ENCODE measurements around the gene HIF1A. TPM values are rescaled to one million over a fixed set of nuclear protein-coding genes. Genes with fewer than 3 reads are reported as not detected.
"Not testable (repeated sequence)": the region's sequence is repeated elsewhere in the genome, so short reads cannot be mapped to it uniquely, and the experiment has no call there.

HIF1A gene
- total RNA-seq, 2 donors from 2014 or later = 81.2 to 89.1 TPM

DNA sequence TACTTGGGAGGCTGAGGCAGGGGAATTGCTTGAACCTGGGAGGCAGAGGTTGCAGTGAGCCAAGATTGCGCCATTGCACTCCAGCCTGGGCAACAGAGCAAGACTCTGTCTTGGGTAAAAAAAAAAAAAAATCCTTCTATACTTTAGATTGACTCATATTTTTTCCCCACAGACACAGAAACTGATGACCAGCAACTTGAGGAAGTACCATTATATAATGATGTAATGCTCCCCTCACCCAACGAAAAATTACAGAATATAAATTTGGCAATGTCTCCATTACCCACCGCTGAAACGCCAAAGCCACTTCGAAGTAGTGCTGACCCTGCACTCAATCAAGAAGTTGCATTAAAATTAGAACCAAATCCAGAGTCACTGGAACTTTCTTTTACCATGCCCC lies 42.6 kb downstream of the HIF1A start:
- H3K27ac ChIP-seq = peak overlapping the region in 1 of 2 donors; percentile 20
- peaks cover 0 to 8% of the 10 kb centered on the region in 2 donors for H3K4me1 ChIP-seq
- TF ChIP-seq, protein P1, sequence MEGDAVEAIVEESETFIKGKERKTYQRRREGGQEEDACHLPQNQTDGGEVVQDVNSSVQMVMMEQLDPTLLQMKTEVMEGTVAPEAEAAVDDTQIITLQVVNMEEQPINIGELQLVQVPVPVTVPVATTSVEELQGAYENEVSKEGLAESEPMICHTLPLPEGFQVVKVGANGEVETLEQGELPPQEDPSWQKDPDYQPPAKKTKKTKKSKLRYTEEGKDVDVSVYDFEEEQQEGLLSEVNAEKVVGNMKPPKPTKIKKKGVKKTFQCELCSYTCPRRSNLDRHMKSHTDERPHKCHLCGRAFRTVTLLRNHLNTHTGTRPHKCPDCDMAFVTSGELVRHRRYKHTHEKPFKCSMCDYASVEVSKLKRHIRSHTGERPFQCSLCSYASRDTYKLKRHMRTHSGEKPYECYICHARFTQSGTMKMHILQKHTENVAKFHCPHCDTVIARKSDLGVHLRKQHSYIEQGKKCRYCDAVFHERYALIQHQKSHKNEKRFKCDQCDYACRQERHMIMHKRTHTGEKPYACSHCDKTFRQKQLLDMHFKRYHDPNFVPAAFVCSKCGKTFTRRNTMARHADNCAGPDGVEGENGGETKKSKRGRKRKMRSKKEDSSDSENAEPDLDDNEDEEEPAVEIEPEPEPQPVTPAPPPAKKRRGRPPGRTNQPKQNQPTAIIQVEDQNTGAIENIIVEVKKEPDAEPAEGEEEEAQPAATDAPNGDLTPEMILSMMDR (IDR thresholded peaks at IDR 0.05) = no peak
- peaks cover 68% of the 10 kb centered on the region for H3K36me3 ChIP-seq
- H3K4me3 ChIP-seq = no peak overlapping the region
- DNase-seq (ENCODE audit: low spot score) = no peak
- no peaks in the 10 kb centered on the region for H3K27me3 ChIP-seq
- no peaks in the 10 kb centered on the region for H3K9me3 ChIP-seq

DNA sequence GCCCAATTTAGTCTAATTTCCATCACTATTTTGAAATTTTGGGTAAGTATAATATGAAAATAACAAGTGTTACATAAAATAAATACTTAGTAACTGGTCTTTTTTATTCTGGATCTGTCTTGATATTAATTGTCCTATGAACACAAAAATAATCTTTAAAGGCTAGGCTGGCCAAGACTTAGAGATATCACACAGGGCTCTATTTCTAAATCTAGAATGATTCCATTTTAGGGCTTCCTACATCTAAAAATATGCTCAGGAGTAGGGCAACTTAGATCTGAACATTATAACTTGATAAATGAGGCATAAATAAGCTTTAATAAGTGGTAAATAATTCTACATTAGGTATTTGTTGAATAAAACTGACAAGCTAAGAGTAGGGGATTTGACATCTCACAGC lies 43.8 kb downstream of the HIF1A start:
- H3K36me3 ChIP-seq = peaks cover 81% of the 10 kb centered on the region
- no peaks in the 10 kb centered on the region for H3K27me3 ChIP-seq
- peak overlapping the region; percentile 20 to 49 for H3K27ac ChIP-seq
- peaks cover 0 to 8% of the 10 kb centered on the region in 2 donors for H3K4me1 ChIP-seq
- no peak for DNase-seq (ENCODE audit: low spot score)
- no peak overlapping the region for H3K4me3 ChIP-seq
- no peaks in the 10 kb centered on the region for H3K9me3 ChIP-seq
- TF ChIP-seq, protein P1 (IDR thresholded peaks at IDR 0.05) = no peak

DNA sequence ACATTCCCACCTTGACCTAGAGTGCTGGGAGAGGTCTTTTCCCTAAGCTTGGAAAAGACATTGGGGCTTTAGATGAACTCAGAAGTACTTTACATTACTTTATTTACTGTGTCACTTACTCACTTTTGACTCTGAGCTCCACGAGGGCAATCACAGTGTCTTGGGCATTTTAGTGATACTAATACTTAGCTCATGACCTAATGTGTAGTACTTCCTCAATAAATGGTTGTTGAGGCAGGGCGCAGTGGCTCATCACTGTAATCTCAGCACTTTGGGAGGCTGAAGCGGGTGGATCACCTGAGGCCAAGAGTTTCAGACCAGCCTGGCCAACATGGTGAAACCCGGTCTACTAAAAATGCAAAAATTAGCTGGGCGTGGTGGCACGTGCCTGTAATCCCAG lies 47.1 kb downstream of the HIF1A start:
- no peaks in the 10 kb centered on the region for H3K27me3 ChIP-seq
- peaks cover 0 to 6% of the 10 kb centered on the region in 2 donors for H3K4me1 ChIP-seq
- TF ChIP-seq, protein P1 (IDR thresholded peaks at IDR 0.05) = no peak
- no peak for DNase-seq (ENCODE audit: low spot score)
- no peaks in the 10 kb centered on the region for H3K9me3 ChIP-seq
- peak overlapping the region in 1 of 2 donors; percentile 10 for H3K27ac ChIP-seq
- H3K36me3 ChIP-seq = peaks cover 78% of the 10 kb centered on the region
- no peak overlapping the region for H3K4me3 ChIP-seq

DNA sequence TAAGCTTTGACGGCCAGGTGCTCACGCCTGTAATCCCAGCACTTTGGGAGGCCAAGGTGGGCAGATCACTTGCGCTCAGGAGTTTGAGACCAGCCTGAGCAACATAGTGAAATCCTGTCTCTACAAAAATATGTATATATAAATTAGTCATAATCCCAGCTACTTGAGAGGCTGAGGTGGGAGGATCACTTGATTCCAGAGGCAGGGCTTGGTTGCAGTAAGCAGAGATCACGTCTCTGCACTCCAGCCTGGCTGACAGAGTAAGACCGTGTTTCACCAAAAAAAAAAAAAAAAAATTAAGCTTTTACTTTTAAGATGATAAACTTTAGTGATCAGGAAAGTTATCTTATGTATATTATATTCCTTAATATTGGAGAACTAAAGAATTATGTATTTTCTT lies 48.9 kb downstream of the HIF1A start:
- TF ChIP-seq, protein P1 (IDR thresholded peaks at IDR 0.05) = no peak
- DNase-seq (ENCODE audit: low spot score) = no peak
- no peaks in the 10 kb centered on the region for H3K27me3 ChIP-seq
- H3K4me1 ChIP-seq = peaks cover 0 to 16% of the 10 kb centered on the region in 2 donors
- H3K36me3 ChIP-seq = peaks cover 66% of the 10 kb centered on the region
- no peak overlapping the region for H3K27ac ChIP-seq
- H3K9me3 ChIP-seq = no peaks in the 10 kb centered on the region
- no peak overlapping the region for H3K4me3 ChIP-seq

DNA sequence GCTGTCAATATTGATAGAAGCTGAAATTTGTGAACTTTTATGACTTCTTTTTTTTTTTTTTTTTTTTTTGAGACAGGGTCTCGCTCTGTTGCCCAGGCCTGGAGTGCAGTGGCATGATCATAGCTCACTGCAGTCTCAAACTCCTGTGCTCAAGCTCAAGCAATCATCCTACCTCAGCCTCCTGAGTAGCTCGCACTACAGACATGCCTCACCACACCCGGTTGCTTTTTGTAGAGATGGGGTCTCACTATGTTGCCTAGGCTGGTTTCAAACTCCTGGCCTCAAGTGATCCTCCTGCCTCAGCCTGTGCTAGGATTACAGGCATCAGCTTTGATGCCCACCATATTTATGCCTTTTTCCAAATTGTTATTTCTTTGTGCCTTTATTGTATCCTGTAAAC lies 51.0 kb downstream of the HIF1A start:
- H3K36me3 ChIP-seq = peaks cover 54% of the 10 kb centered on the region
- H3K27me3 ChIP-seq; H3K4me3 ChIP-seq; DNase-seq (ENCODE audit: low spot score); H3K9me3 ChIP-seq: not testable (repeated sequence)
- H3K27ac ChIP-seq = peak overlapping the region; percentile 19 to 49
- H3K4me1 ChIP-seq = peaks cover 0 to 16% of the 10 kb centered on the region in 2 donors

DNA sequence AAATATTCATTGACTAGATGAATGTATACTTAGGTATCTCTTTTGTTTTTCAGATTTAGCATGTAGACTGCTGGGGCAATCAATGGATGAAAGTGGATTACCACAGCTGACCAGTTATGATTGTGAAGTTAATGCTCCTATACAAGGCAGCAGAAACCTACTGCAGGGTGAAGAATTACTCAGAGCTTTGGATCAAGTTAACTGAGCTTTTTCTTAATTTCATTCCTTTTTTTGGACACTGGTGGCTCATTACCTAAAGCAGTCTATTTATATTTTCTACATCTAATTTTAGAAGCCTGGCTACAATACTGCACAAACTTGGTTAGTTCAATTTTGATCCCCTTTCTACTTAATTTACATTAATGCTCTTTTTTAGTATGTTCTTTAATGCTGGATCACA lies 51.6 kb downstream of the HIF1A start:
- H3K36me3 ChIP-seq = peaks cover 49% of the 10 kb centered on the region

More for the DNA sequence above, 51.6 kb downstream of the HIF1A start:
- Histone ChIP-seq H3K27me3 (no peaks in the 10 kb centered on the region), H3K27ac (peak overlapping the region; percentile 19 to 49), H3K9me3 (no peaks in the 10 kb centered on the region), H3K4me1 (peaks cover 0 to 16% of the 10 kb centered on the region in 2 donors), H3K4me3 (no peak overlapping the region)
- TF ChIP-seq, protein P1 (IDR thresholded peaks at IDR 0.05) = no peak
- no peak for DNase-seq (ENCODE audit: low spot score)

All from right atrium auricular region (tissue), 2 donors.